ENCODE measurements around the gene USP3.
"Not testable (repeated sequence)": the region's sequence is repeated elsewhere in the genome, so short reads cannot be mapped to it uniquely, and the experiment has no call there.

The USP3 gene

DNA sequence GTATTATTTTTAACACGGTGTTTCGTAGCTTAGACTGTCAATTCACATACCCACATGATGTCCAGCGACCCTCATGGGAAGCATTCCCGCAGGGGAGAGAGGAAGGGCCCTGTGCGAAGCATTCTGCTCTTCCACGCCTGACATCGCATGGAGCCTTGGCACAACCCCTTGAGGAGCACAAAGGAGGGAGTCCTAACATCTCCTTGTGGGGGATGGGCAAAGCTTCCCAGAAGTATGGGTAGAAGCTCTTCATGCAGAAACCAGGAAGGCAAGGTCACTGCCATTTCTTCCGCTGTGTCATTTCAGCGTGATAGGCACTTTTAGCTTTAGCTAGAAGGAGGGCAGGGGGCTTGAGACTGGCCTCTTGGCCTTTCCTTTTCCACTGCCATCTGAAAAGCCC is 28.7 kb upstream of the USP3 start:
- DNase-seq (ENCODE audit: low read depth in 1 of 2, low spot score in 1 of 2) = no peak

DNA sequence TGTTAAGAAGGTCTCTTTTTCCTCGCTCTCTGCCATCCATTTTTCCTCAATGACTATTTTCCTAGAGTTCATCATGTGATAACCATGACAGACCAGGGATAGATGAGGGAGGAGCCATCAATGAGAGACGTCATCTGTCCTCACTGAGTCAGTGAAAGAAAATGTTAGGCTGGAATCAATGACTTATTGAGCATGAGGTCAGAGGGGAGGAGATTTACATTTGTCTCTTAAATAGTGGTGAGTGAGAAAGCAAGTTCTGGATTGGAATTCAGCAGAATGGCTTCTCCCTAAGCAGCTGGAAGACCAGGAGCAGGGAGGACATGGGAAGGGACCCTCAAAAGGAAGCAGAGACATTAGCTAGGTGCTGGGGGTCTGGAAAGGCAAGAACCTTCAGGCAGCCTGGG is 28.2 kb upstream of the USP3 start:
- DNase-seq (ENCODE audit: low read depth in 1 of 2, low spot score in 1 of 2) = no peak

DNA sequence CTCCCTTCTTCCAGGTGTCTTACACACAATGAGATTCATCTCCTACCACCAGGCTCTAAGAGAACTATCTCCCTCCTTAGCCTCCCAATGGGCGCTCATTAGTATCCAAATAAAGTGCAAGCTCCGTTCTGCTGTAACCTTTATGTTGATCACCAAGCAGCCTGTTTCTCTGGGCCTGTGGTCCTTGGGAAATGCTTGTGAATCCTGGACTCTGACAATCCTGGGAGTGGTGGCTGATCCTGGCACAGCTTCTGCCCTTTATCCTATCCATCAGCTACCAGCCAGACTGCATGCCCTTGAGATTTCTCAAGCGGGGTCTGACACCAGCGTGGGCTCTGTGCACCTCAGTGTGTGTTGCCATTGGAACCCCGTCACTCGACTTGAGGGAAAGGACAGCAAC is 26.1 kb upstream of the USP3 start:
- DNase-seq (ENCODE audit: low read depth in 1 of 2, low spot score in 1 of 2) = no peak

DNA sequence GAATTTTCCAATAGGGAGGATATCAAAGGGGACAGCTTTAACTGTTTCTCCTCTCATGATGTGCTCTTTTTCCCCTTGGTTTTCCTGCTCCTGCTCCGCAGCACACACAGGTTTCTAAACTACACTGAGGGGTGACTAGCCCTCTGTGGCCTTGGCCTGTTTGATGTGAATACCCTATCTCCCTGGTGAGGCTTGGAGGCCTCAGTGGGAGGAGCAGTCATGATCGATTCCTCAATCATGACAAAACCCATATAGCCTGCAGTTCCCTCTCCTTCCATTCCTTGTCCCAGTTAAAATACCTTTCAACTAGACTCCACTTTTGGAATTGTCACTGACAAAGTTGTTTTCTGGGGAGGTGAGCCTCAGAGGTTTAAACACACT is 24.0 kb upstream of the USP3 start:
- DNase-seq (ENCODE audit: low read depth in 1 of 2, low spot score in 1 of 2) = no peak

DNA sequence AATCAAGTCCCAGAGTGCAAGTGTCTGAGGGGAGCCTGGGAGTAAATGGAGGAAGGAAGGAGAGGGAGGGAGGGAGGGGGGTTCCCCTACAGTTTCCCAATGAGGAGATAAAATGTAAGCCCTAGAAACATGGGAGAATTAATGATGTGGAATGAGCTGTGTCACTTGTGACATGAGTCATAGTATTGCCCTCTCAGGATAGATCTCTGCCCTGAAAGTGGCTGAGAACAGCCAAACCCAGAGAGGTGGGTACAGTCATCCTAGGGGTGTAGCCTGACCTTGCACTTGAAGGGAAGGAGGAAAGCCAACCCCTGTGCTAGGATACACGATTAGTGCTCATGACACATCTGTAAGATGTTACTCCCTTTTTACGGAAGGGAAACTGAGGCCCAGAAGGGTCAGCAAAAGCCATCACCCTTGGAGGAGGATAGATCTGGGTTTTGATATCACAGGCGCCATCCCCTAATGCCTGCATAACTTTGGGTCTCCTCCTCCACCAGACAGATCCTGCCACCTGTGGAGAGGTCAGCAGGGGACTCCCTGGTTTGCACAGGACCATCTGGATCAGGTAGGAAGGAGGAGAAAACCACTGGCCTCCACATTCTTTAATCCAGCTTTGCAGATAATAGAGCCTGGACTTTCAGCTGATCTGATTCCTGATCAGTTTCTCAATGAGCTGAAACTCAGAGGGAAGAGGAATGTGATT is 23.1 kb upstream of the USP3 start:
- DNase-seq (ENCODE audit: low read depth in 1 of 2, low spot score in 1 of 2) = no peak

DNA sequence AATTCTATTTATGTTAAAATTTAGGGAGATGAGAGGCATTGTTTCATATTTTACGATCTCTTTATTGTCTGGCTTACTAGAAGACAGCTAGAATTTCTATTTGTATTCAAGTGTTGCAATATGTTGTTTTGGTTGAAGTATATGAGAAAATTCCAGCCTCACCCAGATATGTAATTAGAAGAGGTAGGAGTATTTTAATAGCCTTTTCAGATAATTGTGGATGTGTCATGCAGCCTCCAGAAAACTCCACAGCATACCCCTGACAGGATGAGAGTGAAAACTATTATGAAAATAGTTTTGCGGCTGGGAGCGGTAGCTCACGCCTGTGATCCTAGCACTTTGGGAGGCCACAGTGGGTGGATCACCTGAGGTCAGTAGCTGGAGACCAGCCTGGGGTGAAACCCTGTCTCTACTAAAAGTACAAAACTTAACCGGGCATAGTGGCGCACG is 21.5 kb upstream of the USP3 start:
- no peak for DNase-seq (ENCODE audit: low read depth in 1 of 2, low spot score in 1 of 2)

DNA sequence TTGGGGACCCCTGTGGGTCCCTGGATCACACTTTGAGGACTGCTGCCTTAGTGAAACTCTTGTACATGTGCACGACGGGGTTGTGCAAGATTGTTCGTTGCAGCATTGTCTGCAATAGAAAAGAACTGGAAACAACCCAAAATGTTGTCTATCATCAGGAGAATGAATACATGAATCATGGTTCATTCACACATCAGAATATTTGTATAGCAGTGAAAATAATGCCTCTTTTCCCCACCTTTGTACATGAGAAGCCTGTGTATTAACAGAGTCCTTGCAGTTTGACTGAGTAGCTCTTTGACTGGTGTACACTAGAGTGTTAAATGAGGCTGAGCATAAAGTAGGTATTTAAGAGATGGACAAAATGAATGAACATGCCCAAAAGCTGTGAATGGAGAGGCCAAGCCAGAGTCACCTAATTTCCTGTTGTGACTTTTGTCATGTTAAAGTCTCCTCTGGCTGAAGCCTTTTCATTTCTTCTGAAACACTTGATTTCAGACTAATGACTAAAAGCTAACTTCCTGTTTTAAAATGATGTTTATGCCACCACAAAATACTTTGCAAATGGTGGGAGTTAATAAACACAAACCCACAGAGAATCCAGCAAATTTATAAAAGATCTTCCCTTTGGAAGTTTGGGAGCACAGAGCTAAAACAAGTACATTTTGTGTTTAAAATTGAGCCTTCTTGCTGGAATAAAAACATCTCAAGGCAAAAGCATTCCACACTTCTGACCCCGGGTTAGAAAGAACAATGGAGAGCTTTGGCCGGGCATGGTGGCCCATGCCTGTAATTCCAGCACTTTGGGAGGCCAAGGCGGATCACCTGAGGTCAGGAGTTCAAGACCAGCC is 20.6 kb upstream of the USP3 start:
- no peak for DNase-seq (ENCODE audit: low read depth in 1 of 2, low spot score in 1 of 2)

DNA sequence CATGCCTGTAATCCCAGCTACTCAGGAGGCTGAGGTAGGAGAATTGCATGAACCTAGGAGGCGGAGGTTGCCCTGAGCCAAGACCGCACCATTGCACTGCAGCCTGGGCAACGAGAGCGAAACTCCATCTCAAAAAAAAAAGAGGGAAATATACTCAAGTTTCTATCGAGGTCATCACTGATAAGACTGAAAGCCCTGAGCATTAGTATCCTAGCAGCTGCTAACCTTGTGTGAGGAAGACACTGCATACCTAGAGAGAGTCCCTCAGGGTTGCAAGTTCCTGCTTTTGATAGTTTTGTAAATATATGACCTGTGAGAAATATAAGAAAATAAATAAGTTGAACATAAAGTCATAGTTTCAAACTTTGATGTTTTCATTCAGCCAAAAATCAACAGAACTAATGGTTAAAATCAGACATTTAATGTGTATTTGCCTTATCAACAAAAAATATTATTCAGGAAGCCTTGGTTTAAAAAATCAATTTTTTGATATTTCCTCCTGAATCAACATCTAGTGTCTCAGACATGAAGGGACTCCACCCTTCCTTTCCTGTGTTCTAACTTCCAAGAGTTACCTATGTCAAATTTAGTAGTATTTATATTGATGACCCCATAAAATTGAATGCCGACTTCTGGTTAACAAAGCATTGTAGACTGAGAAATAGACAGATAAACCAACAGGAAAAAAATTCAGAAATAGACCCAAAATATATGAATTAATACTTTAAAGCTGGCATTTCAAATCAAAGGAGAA is 19.8 kb upstream of the USP3 start:
- no peak for DNase-seq (ENCODE audit: low read depth in 1 of 2, low spot score in 1 of 2)

DNA sequence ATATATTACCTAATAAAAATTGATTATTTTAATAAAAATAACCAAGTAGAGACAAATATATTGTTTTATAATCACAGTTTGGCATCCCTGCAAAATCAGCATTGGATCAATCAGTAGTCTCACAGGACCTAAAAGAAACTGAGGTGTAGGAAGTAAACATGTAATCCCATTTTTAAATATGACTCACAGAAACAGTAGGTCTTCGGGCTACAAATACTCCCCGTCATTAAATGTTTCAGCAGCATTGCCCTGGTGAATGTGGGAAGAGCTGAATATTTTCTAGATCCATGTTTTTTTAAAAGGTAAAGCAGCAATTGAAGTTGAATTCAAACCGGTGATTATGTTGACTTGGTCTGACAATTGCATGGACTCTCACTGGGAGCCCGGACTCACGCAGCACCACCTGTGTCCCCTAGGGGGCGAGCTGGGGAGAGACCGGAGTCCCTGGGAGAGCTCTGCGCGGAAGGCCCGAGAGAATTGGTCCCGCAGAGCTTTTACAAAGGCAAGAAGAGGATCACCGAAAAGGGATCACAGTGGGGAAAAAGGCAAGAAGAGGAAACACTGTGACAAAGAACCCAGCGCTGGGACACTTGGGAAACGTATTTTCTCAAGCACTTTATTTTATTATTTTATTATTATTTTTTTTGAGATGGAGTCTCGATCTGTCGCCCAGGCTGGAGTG is 17.2 kb upstream of the USP3 start:
- peak; percentile 77 to 85 for DNase-seq (ENCODE audit: low read depth in 1 of 2, low spot score in 1 of 2)

DNA sequence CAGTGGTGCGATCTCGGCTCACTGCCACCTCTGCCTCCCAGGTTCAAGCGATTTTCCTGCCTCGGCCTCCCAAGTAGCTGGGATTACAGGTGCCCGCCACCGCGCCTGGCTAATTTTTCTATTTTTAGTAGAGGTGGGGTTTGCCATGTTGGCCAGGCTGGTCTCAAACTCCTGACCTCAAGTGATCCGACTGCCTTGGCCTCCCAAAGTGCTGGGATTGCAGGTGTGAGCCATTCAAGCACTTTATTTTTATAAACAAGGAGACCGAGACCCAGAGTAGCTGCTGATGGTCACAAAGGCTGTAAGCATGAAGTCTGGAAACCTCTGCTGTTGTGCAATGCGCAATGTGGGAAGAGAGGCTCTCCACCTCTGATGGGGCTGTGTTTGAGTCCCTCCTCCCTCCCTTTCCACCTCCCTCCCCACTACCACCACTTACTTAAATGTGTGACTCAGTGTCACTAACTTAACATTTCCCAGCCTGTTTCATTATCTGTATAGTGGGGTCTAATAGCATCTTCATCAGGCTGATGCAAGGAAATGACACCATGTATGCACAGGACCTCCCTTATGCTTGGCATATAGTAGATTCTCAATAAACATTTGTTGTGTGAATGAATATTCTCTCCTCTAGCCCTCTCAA is 16.5 kb upstream of the USP3 start:
- not testable (repeated sequence) for DNase-seq (ENCODE audit: low read depth in 1 of 2, low spot score in 1 of 2)

DNA sequence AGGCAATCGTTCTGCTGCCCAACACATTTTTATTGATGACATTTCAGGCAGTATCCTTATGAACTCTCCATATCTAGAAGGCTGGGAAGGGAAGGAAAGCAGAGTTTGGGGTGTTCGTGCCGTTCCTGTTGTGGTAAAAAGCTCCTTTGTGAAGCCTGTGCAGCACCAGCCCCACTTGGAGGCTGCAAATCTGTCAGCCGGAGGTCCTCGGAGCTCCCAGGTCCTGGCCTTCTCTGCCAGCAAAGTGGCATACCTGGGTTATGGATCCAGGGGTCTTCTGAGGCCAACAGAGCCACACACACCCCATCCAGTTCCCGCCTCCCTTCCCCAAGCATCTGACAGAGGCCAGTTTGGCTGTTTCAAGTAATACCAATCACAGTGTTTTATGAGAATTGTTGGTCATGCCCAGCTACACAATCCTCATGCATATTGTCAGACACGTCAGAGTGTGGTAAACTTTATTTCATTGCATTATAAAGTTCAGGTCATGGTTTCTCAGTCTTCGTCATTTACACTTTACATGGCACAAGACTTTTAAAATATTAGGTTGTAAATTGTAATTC is 15.9 kb upstream of the USP3 start:
- DNase-seq (ENCODE audit: low read depth in 1 of 2, low spot score in 1 of 2) = no peak

DNA sequence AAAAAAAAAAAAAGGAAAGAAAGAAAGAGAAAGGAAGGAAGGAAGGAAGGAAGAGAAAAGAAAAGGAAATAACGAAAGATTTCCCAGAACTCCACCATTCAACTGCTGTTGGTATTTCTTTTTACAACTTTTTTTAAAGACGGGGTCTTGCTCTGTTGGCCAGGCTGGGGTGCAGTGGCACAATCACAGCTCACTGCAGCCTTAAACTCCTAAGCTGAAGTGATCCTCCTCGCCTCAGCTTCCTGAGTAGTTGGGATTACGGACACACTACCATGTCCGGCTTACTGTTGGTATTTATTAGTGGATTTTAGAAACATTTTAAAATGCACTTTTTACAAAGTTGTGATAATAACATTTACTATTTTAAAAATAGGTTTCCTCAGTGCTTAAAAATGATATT is 15.0 kb upstream of the USP3 start:
- DNase-seq (ENCODE audit: low read depth in 1 of 2, low spot score in 1 of 2) = no peak

DNA sequence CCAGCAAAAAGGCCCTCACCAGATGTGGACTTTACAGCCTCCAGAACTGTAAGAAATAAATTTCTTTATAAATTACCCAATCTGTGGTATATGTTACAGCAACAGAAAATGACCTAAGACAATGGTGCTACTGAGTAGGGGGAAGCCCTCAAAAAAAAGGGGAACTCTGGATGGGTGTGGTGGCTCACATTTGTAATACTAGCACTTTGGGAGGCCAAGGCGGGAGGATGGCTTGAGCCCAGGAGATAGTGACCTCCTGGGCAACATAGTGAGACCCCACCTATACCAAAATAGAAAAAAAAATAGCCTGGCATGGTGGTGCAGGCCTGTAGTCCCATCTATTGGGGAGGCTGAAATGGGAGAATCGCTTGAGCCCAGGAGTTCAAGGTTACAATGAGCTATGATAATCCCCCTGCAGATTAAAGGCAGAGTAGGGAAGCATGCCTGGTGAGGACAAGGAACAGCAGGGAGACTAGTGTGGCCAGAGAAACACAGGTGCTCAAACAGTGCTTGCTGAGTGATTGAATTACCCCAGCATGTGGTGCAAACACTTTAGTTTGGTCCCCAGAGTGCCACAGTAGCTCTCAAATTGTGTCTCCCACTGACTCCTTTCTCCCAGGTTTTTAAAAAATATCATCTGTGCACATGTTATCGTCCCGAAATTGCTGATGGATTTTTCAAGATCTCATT is 13.9 kb upstream of the USP3 start:
- no peak for DNase-seq (ENCODE audit: low read depth in 1 of 2, low spot score in 1 of 2)

DNA sequence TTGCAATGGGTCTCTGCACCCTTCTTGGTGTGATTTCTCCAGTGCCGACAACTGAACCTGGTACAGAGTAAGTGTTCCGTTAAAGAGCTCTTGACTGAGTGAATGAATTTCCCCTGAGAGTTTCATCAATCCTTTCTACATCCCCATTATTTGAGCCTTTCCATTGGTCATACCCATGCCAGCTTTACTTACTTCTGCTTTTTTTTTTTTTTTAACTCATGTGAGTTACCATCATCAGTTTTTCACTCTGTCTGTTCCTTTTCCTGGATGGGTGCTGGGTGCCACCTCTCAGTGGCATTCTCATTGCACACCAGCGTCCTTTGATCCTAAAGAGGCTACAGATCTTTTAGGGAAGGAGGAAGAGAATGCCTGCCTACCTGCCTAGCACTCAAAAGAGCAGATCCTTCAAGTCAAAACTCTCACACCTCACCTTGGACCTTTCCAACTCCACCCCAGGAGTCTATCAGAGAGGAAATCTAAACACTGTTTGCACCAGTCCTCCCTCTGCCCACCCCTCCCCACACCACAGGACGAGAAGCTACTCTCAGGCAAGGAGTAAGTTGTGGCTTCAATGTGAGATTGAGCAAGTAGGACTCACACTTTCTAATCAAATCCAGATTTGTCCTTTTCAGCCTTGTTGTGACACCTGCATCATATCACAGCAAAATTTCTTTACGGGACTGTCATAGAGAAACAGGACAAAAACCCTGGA is 13.1 kb upstream of the USP3 start:
- DNase-seq (ENCODE audit: low read depth in 1 of 2, low spot score in 1 of 2) = no peak

DNA sequence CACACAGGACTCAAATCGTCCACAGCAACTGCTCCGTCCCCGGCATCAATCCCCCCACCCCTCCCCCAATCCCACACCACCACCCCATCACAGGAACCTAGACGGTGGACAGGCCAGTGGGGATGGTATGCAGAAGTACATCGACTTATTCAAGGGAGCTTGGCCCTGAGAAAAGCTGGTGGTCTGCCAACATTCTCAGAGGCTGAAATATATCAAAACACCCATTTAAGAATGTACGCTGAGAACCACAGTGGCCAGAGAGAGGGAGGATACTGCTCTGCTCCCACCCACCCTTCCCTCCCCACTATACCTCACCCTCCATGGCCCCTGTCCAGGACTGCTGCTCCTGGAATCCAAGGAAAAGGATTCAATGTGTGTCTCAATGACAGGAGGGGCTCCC is 12.4 kb upstream of the USP3 start:
- no peak for DNase-seq (ENCODE audit: low read depth in 1 of 2, low spot score in 1 of 2)

DNA sequence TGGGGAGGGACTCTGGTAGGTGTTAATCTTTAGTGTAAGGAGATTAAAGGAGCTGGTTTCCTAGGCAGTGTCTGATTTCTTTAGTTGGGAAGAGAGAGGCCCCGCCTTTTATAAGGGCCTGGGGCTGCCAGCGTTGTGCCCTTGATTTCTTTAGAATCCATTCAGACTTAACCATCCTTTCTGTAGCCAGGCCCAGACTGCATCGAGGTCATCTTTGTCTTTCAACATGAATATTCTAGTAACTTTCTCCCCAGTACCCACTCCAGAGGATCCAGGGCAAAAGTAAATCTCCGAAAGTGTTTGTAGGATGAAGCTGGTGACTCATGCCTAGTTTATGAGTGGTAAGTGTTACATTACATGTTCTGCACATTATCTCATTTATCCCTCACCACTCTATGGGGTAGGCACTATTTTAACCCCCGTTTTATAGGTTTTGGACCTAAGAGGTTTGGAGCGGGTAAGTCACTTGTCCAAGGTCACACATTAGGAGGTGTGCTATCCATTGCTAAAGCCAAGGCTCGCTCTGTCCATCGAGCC is 11.8 kb upstream of the USP3 start:
- DNase-seq (ENCODE audit: low read depth in 1 of 2, low spot score in 1 of 2) = no peak

DNA sequence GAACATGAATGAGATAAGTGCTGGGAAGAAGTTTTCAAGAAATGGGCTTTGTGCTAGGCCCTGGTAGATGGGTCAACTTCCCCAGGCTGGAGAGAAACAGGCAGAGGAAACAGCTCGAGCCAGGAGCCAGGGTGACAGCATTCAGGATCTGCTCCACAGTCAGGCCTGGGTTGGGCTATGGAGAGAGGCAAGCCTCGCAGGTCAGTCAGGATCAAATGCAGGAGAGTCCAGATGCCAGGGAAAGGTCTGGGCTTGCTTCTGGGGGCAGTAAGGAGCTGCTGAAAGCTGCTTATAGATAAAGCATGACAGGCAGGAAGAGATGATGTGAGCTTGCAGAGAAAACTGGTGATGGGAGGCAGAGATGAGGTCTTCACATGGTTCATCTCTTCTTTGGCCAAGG is 11.0 kb upstream of the USP3 start:
- no peak for DNase-seq (ENCODE audit: low read depth in 1 of 2, low spot score in 1 of 2)

DNA sequence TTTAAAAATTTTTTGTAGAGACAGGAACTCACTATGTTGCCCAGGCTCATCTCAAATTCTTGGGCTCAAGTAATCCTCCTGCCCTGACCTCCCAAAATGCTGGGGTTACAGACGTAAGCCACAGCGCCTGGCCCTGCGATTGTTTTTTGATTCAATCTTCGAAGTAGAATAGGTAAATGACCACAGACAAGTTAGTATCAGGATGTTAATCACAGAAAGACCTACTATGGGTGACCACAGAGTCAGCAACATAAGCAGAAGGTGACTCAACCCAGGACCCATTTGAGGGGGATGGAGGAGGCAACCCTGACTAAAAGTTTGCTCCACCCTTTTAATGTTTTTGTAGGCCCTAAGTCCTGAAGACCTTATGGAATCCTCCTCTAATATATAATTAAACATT is 10.0 kb upstream of the USP3 start:
- DNase-seq (ENCODE audit: low read depth in 1 of 2, low spot score in 1 of 2) = no peak

DNA sequence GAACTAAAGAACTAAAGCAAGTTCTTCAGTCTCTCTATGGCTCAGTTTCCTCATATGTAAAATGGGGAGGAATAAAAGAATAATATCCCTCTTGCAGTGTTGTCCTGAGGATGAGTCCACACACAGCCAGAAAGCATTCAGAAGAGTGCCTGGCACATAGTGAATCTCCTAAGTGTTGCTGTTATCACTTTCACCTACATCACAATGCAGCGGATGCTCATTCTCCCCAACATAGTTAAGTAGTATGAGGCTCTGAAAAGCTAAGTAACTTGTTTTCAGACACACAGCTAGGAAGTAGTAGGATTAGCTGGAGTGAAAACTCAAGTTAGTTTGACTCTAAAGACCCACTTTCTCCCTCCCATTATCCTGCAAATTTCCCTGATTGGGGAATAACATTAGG is 9.1 kb upstream of the USP3 start:
- no peak for DNase-seq (ENCODE audit: low read depth in 1 of 2, low spot score in 1 of 2)

Data from activated CD4-positive, alpha-beta T cell treated with anti-CD3 and anti-CD28 coated beads, Interleukin-2, amount 50 U/mL, for 24 hours (primary cell).